ENCODE results near the gene FAM107B. TPM values are rescaled to one million over a fixed set of nuclear protein-coding genes. Genes with fewer than 3 reads are reported as not detected.

The FAM107B gene
- total and polyA plus RNA-seq, 2 of the 13 experiments (the other 11 are each of a cell fraction or from before 2014, with no cell fraction given) = 15.7 to 24.8 TPM

GRCh38 chr10:14594878-14595525 is 179.7 kb downstream of the FAM107B start (continued):
- TF ChIP-seq PAXIP1 (CRISPR knock-in tag; conservative IDR thresholded peaks at IDR 0.05) = peak; percentile 57
- TF ChIP-seq REPIN1 (CRISPR knock-in tag; IDR thresholded peaks at IDR 0.05; ENCODE audit: borderline replicate concordance, low read depth) = no peak
- TF ChIP-seq KAT8 (CRISPR knock-in tag; IDR thresholded peaks at IDR 0.05) = no peak
- TF ChIP-seq SIX1 (CRISPR knock-in tag; IDR thresholded peaks at IDR 0.05; ENCODE audit: borderline replicate concordance) = peak; percentile 24; the same call in 1 of the 2 replicates
- no peak for TF ChIP-seq SNAPC2 (CRISPR knock-in tag; IDR thresholded peaks at IDR 0.05)
- no peak for TF ChIP-seq PCBP1 (IDR thresholded peaks at IDR 0.05; ENCODE audit: borderline replicate concordance, low read depth, low read length)
- no peak for TF ChIP-seq ZNF205 (CRISPR knock-in tag; IDR thresholded peaks at IDR 0.05)
- 0 out of 2 replicates have a peak, but pooled peaks have one; percentile 7 for TF ChIP-seq ARID3A (IDR thresholded peaks at IDR 0.05; ENCODE audit: low read depth, low read length)
- no peak for TF ChIP-seq ATF7-NPFF (CRISPR knock-in tag; IDR thresholded peaks at IDR 0.05; ENCODE audit: low read depth)
- no peak for TF ChIP-seq ZFP1 (CRISPR knock-in tag; IDR thresholded peaks at IDR 0.05)
- TF ChIP-seq HNF4A (CRISPR knock-in tag; IDR thresholded peaks at IDR 0.05) = peak; percentile 18; the same call in 1 of the 2 replicates
- peak; percentile 15; the same call in 1 of the 2 replicates for TF ChIP-seq SOX5 (CRISPR knock-in tag; IDR thresholded peaks at IDR 0.05; ENCODE audit: borderline replicate concordance)
- peak; percentile 60; the same call in 1 of the 2 replicates for TF ChIP-seq NCOR1 (IDR thresholded peaks at IDR 0.05; ENCODE audit: borderline replicate concordance, low read length)
- peak; percentile 65 for TF ChIP-seq HNF1B (CRISPR knock-in tag; IDR thresholded peaks at IDR 0.05)
- no peak for TF ChIP-seq RERE (CRISPR knock-in tag; IDR thresholded peaks at IDR 0.05; ENCODE audit: low read depth)
- 0 out of 2 replicates have a peak, but pooled peaks have one; percentile 5 for TF ChIP-seq YEATS4 (CRISPR knock-in tag; IDR thresholded peaks at IDR 0.05; ENCODE audit: borderline replicate concordance)
- TF ChIP-seq ZNF460 (CRISPR knock-in tag; IDR thresholded peaks at IDR 0.05; ENCODE audit: borderline replicate concordance) = no peak
